Tibial artery (tissue), 4 donors: ENCODE data around the gene PARD3B.
A peak's percentile ranks its signal among the peaks of the same experiment; 100 is the strongest.

Source experiments
- DNase-seq, 2 donors: peaks; one replicate each; pipeline ENCODE4 v3.0.0-alpha.2; 2019
- H3K27ac ChIP-seq, 2 donors: fragments of 200-600 bp; sonication (generic) in 1 of 2; 1 replicate in 1 of 2; 2 replicates in 1 of 2; pipeline ENCODE4 v1.5.1; 2018 to 2019; ENCODE audit warnings: mild to moderate bottlenecking in 1 of 2
- H3K27me3 ChIP-seq, 2 donors: fragments of 200-600 bp; sonication (generic) in 1 of 2; one replicate each; pipeline versions ENCODE4 v1.5.1 to v1.6.0; 2016 to 2019
- H3K36me3 ChIP-seq, 3 donors: fragments of 200-600 bp; sonication (generic) in 2 of 3; one replicate each; pipeline ENCODE4 v1.5.1; 2016 to 2019; ENCODE audit warnings: mild to moderate bottlenecking in 2 of 3
- H3K4me1 ChIP-seq, 4 donors: fragments of 200-600 bp; sonication (generic) in 2 of 4; 1 replicate in 3 of 4; 2 replicates in 1 of 4; pipeline ENCODE4 v1.5.1; 2016 to 2019
- H3K4me3 ChIP-seq, 2 donors: fragments of 200-600 bp; sonication (generic) in 1 of 2; 1 replicate in 1 of 2; 2 replicates in 1 of 2; pipeline ENCODE4 v1.5.1; 2018 to 2019; ENCODE audit warnings: mild to moderate bottlenecking in 2 of 2
- H3K9me3 ChIP-seq, 3 donors: fragments of 200-600 bp; sonication (generic) in 1 of 3; one replicate each; pipeline ENCODE4 v1.5.1; 2016 to 2019
- intact Hi-C: fragments of 100-400 bp; cut with DNase I; formaldehyde crosslinking; loops from one replicate; pipeline ENCODE4 v1.15.0; 2023; ENCODE audit warnings: low total_unique reads
- TF ChIP-seq, protein P1 (sequence below), 2 experiments: fragments of 200-600 bp in 1 of 2; fragments of 450-650 bp in 1 of 2; IDR thresholded peaks; one replicate each; pipeline ENCODE4 v1.5.1; 2017 to 2019; ENCODE audit warnings: antibody characterized with exemption in 2 of 2, mild to moderate bottlenecking in 1 of 2, moderate library complexity in 1 of 2

The PARD3B gene

GRCh38 chr2:204871231-204871953 lies 326.1 kb downstream of the PARD3B start:
- Histone ChIP-seq H3K36me3 (no peaks in the 10 kb centered on the region), H3K4me1 (peaks cover 0 to 23% (median 11%) of the 10 kb centered on the region in 4 donors), H3K4me3 (no peak overlapping the region), H3K27ac (no peak overlapping the region), H3K9me3 (no peaks in the 10 kb centered on the region), H3K27me3 (no peaks in the 10 kb centered on the region)
- TF ChIP-seq, protein P1, sequence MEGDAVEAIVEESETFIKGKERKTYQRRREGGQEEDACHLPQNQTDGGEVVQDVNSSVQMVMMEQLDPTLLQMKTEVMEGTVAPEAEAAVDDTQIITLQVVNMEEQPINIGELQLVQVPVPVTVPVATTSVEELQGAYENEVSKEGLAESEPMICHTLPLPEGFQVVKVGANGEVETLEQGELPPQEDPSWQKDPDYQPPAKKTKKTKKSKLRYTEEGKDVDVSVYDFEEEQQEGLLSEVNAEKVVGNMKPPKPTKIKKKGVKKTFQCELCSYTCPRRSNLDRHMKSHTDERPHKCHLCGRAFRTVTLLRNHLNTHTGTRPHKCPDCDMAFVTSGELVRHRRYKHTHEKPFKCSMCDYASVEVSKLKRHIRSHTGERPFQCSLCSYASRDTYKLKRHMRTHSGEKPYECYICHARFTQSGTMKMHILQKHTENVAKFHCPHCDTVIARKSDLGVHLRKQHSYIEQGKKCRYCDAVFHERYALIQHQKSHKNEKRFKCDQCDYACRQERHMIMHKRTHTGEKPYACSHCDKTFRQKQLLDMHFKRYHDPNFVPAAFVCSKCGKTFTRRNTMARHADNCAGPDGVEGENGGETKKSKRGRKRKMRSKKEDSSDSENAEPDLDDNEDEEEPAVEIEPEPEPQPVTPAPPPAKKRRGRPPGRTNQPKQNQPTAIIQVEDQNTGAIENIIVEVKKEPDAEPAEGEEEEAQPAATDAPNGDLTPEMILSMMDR (IDR thresholded peaks at IDR 0.05) = peak in 1 of 2 experiments; percentile 10
- no peak for DNase-seq
- intact Hi-C loops = no loop called here

- Histone ChIP-seq H3K4me3 (no peak overlapping the region), H3K9me3 (no peaks in the 10 kb centered on the region), H3K4me1 (no peaks in the 10 kb centered on the region), H3K27me3 (no peaks in the 10 kb centered on the region), H3K27ac (no peak overlapping the region), H3K36me3 (no peaks in the 10 kb centered on the region)
- TF ChIP-seq, protein P1 (IDR thresholded peaks at IDR 0.05) = no peak
- DNase-seq = no peak
- intact Hi-C loops = no loop called here
Measured at GRCh38 chr2:204876311-204876710, 331.0 kb downstream of the PARD3B start.

DNA sequence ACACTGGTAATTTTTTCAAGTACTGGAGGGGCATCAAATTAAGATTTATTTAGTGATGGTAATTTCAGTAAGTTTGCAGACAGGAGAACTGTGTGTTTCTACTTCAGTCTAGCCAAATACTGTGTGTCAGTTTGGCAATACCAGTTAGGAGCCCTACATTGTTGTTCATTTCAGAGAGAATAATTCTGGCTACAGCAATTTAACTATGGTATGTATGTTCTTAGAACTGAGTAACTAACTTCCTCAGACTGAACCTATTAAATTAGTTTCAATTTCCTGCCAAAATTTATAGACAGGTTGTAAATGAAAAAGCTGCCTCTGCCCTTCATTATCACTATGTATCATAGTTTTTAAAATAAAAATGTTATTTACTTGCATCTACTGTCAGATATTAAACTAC lies 332.4 kb downstream of the PARD3B start:
- DNase-seq = no peak
- TF ChIP-seq, protein P1 (IDR thresholded peaks at IDR 0.05) = no peak
- Histone ChIP-seq H3K9me3 (no peaks in the 10 kb centered on the region), H3K4me1 (no peaks in the 10 kb centered on the region), H3K27me3 (no peaks in the 10 kb centered on the region), H3K27ac (no peak overlapping the region), H3K4me3 (no peak overlapping the region), H3K36me3 (no peaks in the 10 kb centered on the region)
- intact Hi-C loops = no loop called here

- no peak overlapping the region for H3K27ac ChIP-seq
- no peaks in the 10 kb centered on the region for H3K27me3 ChIP-seq
- TF ChIP-seq, protein P1 (IDR thresholded peaks at IDR 0.05) = no peak
- H3K36me3 ChIP-seq = no peaks in the 10 kb centered on the region
- intact Hi-C loops = no loop called here
- no peak overlapping the region for H3K4me3 ChIP-seq
- no peak for DNase-seq
- no peaks in the 10 kb centered on the region for H3K9me3 ChIP-seq
- H3K4me1 ChIP-seq = no peaks in the 10 kb centered on the region
Measured at GRCh38 chr2:204880928-204881327, 335.7 kb downstream of the PARD3B start.

DNA sequence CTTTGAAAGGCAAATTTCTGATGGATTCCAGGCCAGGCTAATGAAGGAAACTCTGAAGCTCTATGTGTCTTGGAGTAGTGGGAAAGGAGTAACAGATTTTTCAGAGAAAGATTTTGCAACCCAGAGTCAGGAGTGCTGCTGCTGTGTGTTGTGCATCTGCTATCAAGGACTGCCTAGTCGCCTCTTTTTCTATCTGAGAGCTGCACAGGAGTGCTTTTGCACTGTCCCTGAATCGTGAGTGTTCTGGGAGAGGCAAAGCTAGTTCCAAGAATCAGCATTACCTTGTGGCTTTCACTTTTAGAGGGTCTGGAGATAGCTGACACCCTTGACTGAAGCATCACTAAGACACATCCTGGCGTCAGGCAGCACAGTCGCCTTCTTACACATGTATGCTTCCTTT lies 336.4 kb downstream of the PARD3B start:
- DNase-seq = no peak
- intact Hi-C loops = no loop called here
- H3K4me3 ChIP-seq = no peak overlapping the region
- TF ChIP-seq, protein P1 (IDR thresholded peaks at IDR 0.05) = no peak
- no peak overlapping the region for H3K27ac ChIP-seq
- H3K27me3 ChIP-seq = no peaks in the 10 kb centered on the region
- no peaks in the 10 kb centered on the region for H3K36me3 ChIP-seq
- no peaks in the 10 kb centered on the region for H3K9me3 ChIP-seq
- H3K4me1 ChIP-seq = no peaks in the 10 kb centered on the region
